Left ventricle myocardium inferior (tissue), 1 donor: ENCODE data around the gene XRCC6. TPM values are rescaled to one million over a fixed set of nuclear protein-coding genes. Genes with fewer than 3 reads are reported as not detected.

Source experiments
- DNase-seq: peaks from one replicate; pipeline ENCODE4 v3.0.0-alpha.2; 2020
- H3K27ac ChIP-seq: fragments of 200-600 bp; replicated peaks from 2 replicates; pipeline ENCODE4 v1.8.0; 2021
- H3K27me3 ChIP-seq: fragments of 200-600 bp; 2 replicates; pipeline ENCODE4 v1.8.0; 2021; ENCODE audit warnings: low read depth
- H3K36me3 ChIP-seq: fragments of 200-600 bp; 2 replicates; pipeline ENCODE4 v1.8.0; 2021
- H3K4me1 ChIP-seq: fragments of 200-600 bp; 2 replicates; pipeline ENCODE4 v1.8.0; 2021
- H3K4me3 ChIP-seq: fragments of 200-600 bp; 2 replicates; pipeline ENCODE4 v1.8.0; 2021; ENCODE audit warnings: mild to moderate bottlenecking, moderate library complexity
- H3K9me3 ChIP-seq: fragments of 200-600 bp; replicated peaks from 2 replicates; pipeline ENCODE4 v1.8.0; 2021
- intact Hi-C: fragments of 100-400 bp; cut with micrococcal nuclease; formaldehyde crosslinking; loops from one replicate; pipeline ENCODE4 v1.11.0; 2022
- total RNA-seq: library from RNA; stranded (reverse); fragmentation: NEBNext Ultra II Directional; extraction: Animal tissue kit (Norgen Biotek cat#: 25700); gene quantifications from one replicate; pipeline ENCODE4 v1.2.1, GENCODE V29; 2021
- TF ChIP-seq, protein P1 (sequence below): fragments of 200-600 bp; IDR thresholded peaks from 2 replicates; pipeline ENCODE4 v1.8.0; 2021; ENCODE audit warnings: antibody characterized with exemption, mild to moderate bottlenecking, borderline replicate concordance
- donor health status: DM: no; HTN: yes; CAD: no; lungs with severe emphysema.

XRCC6 gene
- total RNA-seq, 1 donor from 2014 or later: 155 TPM

DNA sequence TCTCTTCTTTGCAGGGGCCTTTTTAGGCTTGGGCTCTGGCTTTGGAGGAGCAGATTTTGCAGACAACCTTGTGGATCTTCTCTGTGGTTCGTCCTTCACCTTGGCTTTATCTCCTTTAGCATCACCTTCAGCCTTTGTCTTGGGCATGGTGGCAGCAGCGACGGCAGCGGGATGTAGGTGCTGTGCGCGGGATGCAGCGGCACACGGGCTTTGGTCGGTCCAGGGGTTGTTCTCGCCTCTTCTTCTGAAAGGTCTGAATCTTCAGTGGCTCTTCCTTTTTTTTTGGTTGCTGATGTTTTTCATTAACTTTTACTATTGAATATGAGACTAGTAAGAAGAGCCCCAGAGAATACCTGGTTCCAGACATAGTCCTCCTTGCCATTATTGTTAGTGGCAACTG is 88.2 kb downstream of the XRCC6 start:
- TF ChIP-seq, protein P1, sequence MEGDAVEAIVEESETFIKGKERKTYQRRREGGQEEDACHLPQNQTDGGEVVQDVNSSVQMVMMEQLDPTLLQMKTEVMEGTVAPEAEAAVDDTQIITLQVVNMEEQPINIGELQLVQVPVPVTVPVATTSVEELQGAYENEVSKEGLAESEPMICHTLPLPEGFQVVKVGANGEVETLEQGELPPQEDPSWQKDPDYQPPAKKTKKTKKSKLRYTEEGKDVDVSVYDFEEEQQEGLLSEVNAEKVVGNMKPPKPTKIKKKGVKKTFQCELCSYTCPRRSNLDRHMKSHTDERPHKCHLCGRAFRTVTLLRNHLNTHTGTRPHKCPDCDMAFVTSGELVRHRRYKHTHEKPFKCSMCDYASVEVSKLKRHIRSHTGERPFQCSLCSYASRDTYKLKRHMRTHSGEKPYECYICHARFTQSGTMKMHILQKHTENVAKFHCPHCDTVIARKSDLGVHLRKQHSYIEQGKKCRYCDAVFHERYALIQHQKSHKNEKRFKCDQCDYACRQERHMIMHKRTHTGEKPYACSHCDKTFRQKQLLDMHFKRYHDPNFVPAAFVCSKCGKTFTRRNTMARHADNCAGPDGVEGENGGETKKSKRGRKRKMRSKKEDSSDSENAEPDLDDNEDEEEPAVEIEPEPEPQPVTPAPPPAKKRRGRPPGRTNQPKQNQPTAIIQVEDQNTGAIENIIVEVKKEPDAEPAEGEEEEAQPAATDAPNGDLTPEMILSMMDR: no peak

DNA sequence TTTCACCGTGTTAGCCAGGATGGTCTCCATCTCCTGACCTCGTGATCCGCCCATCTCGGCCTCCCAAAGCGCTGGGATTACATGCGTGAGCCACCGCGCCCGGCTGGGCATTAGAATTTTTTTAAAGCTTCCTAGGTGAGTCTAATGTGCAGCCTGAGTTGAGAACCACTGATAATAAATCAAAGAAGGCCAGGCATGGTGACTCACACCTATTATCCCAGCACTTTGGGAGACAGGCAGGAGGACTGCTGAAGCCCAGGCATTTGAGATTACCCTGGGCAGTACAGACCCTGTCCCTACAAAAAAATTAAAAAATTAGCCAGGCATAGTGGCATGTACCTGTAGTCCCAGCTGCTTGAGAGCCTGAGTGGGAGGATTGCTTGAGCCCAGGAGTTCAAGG is 91.9 kb downstream of the XRCC6 start:
- no peaks in the 10 kb centered on the region for H3K4me1 ChIP-seq
- H3K9me3 ChIP-seq: no peaks in the 10 kb centered on the region
- no peak overlapping the region for H3K4me3 ChIP-seq
- no peaks in the 10 kb centered on the region for H3K27me3 ChIP-seq
- TF ChIP-seq, protein P1: no peak
- DNase-seq: no peak
- intact Hi-C loops: loop anchor here (10.0 kb wide), 1 partner anchor 62 kb away; no protein-coding TSS in a partner anchor
- H3K36me3 ChIP-seq: no peaks in the 10 kb centered on the region
- H3K27ac ChIP-seq: no peak overlapping the region

More for the DNA sequence above, 88.2 kb downstream of the XRCC6 start:
- Histone ChIP-seq H3K27ac (no peak overlapping the region), H3K9me3 (no peaks in the 10 kb centered on the region), H3K27me3 (no peaks in the 10 kb centered on the region), H3K4me1 (no peaks in the 10 kb centered on the region), H3K4me3 (no peak overlapping the region), H3K36me3 (no peaks in the 10 kb centered on the region)
- intact Hi-C loops: no loop called here
- no peak for DNase-seq

Other genes with a start within 250 kb of the XRCC6 start
- gene TEF, start 239.4 kb upstream of the XRCC6 start, total RNA-seq: 20.1 TPM
- gene TOB2, start 174.5 kb upstream of the XRCC6 start, total RNA-seq: 63.6 TPM
- 23.9 TPM for gene PHF5A, start 152.6 kb upstream of the XRCC6 start, total RNA-seq
- gene ACO2, start 152.2 kb upstream of the XRCC6 start, total RNA-seq: 851 TPM
- 15.8 TPM for gene POLR3H, start 76.8 kb upstream of the XRCC6 start, total RNA-seq
- 301 TPM for gene CSDC2, start 60.3 kb upstream of the XRCC6 start, total RNA-seq
- 18.4 TPM for gene PMM1, start 31.5 kb upstream of the XRCC6 start, total RNA-seq
- 46.2 TPM for gene DESI1, start 252 bp upstream of the XRCC6 start, total RNA-seq
- gene SNU13, start 67.6 kb downstream of the XRCC6 start, total RNA-seq: 197 TPM
- 0.74 TPM for gene MEI1, start 78.2 kb downstream of the XRCC6 start, total RNA-seq
- gene CCDC134, start 179.4 kb downstream of the XRCC6 start, total RNA-seq: 3.9 TPM
- 74.5 TPM for gene SREBF2, start 211.8 kb downstream of the XRCC6 start, total RNA-seq